CD14-positive monocyte (primary cell): Measurements from ENCODE around the gene SLC25A26. TPM values are rescaled to one million over a fixed set of nuclear protein-coding genes. Genes with fewer than 3 reads are reported as not detected.
A peak's percentile ranks its signal among the peaks of the same experiment; 100 is the strongest.

Experiments used
- DNase-seq, 3 donors: peaks; one replicate each; pipeline ENCODE4 v3.0.0-alpha.2; 2011 to 2022
- H2AFZ ChIP-seq: 2 replicates; pipeline ENCODE4 v1.6.0; 2012; ENCODE audit warnings: mild to moderate bottlenecking, low read depth, low read length, inconsistent platforms; ENCODE audit not compliant: insufficient read depth, poor library complexity, severe bottlenecking
- H3K27ac ChIP-seq, 2 donors: 1 replicate in 1 of 2; 2 replicates in 1 of 2; pipeline ENCODE4 v1.5.1; 2012 to 2013; ENCODE audit warnings: low read length in 2 of 2, control low read depth in 1 of 2, inconsistent platforms in 1 of 2, low read depth in 1 of 2, mild to moderate bottlenecking in 1 of 2
- H3K27me3 ChIP-seq, 2 donors: one replicate each; pipeline versions ENCODE4 v1.6.0 to v1.6.1; 2011 to 2013; ENCODE audit warnings: low read length in 2 of 2; ENCODE audit not compliant: control insufficient read depth in 2 of 2, insufficient read depth in 2 of 2
- H3K36me3 ChIP-seq, 2 donors: replicated peaks in 1 of 2; 1 replicate in 1 of 2; 2 replicates in 1 of 2; pipeline versions ENCODE4 v1.5.1 to v1.6.1; 2012 to 2013; ENCODE audit warnings: low read length in 2 of 2, control low read depth in 1 of 2, inconsistent platforms in 1 of 2, mild to moderate bottlenecking in 1 of 2; ENCODE audit not compliant: insufficient read depth in 2 of 2, control insufficient read depth in 1 of 2
- H3K4me1 ChIP-seq, 2 donors: 1 replicate in 1 of 2; 2 replicates in 1 of 2; pipeline versions ENCODE4 v1.5.1 to v1.6.1; 2012 to 2013; ENCODE audit warnings: low read length in 2 of 2, control low read depth in 1 of 2, inconsistent platforms in 1 of 2, mild to moderate bottlenecking in 1 of 2, moderate library complexity in 1 of 2; ENCODE audit not compliant: insufficient read depth in 2 of 2, control insufficient read depth in 1 of 2
- H3K4me2 ChIP-seq: replicated peaks from 2 replicates; pipeline ENCODE3; 2012; ENCODE audit warnings: low read length, moderate library complexity, mild to moderate bottlenecking; ENCODE audit not compliant: poor library complexity, severe bottlenecking; ENCODE audit errors: extremely low read depth
- H3K4me3 ChIP-seq, 3 experiments: fragments of 200-600 bp in 1 of 3; sonication (generic) in 1 of 3; replicated peaks in 1 of 3; 1 replicate in 2 of 3; 2 replicates in 1 of 3; pipeline ENCODE4 v1.5.1; 2011 to 2013; ENCODE audit warnings: low read length in 3 of 3, mild to moderate bottlenecking in 3 of 3, control low read depth in 2 of 3, low read depth in 2 of 3, inconsistent platforms in 1 of 3, moderate library complexity in 1 of 3
- H3K79me2 ChIP-seq: 2 replicates; pipeline ENCODE4 v1.6.0; 2012; ENCODE audit warnings: mild to moderate bottlenecking, control low read depth, inconsistent platforms, low read length, moderate library complexity; ENCODE audit not compliant: insufficient read depth
- H3K9ac ChIP-seq: 2 replicates; pipeline ENCODE4 v1.6.0; 2017; ENCODE audit warnings: low read length, mild to moderate bottlenecking; ENCODE audit not compliant: insufficient read depth, poor library complexity, severe bottlenecking
- H3K9me3 ChIP-seq, 2 donors: replicated peaks in 1 of 2; 1 replicate in 1 of 2; 2 replicates in 1 of 2; pipeline versions ENCODE4 v1.5.1 to v1.6.1; 2012 to 2013; ENCODE audit warnings: low read length in 2 of 2, control low read depth in 1 of 2; ENCODE audit not compliant: control insufficient read depth in 1 of 2, insufficient read depth in 1 of 2
- H4K20me1 ChIP-seq: 2 replicates; pipeline ENCODE4 v1.6.0; 2012; ENCODE audit warnings: mild to moderate bottlenecking, low read length, control low read depth, moderate library complexity; ENCODE audit not compliant: insufficient read depth
- H3K27ac Mint-ChIP-seq, 7 donors: one replicate each; pipeline ENCODE4 v1.8.0; 2020; ENCODE audit warnings: mild to moderate bottlenecking in 7 of 7, mixed read lengths in 7 of 7, moderate library complexity in 6 of 7, inconsistent platforms in 2 of 7
- H3K27me3 Mint-ChIP-seq, 3 donors: one replicate each; pipeline ENCODE4 v1.8.0; 2021 to 2022; ENCODE audit warnings: low read depth in 3 of 3, mild to moderate bottlenecking in 3 of 3, mixed read lengths in 3 of 3, moderate library complexity in 3 of 3, inconsistent platforms in 1 of 3
- H3K36me3 Mint-ChIP-seq, 2 donors: one replicate each; pipeline ENCODE4 v1.8.0; 2020; ENCODE audit warnings: mixed read lengths in 2 of 2, inconsistent platforms in 1 of 2, mild to moderate bottlenecking in 1 of 2
- H3K4me1 Mint-ChIP-seq: one replicate; pipeline ENCODE4 v1.8.0; 2020; ENCODE audit warnings: mild to moderate bottlenecking, mixed read lengths
- H3K4me3 Mint-ChIP-seq, 2 donors: one replicate each; pipeline ENCODE4 v1.8.0; 2020; ENCODE audit warnings: mild to moderate bottlenecking in 2 of 2, mixed read lengths in 2 of 2, moderate library complexity in 1 of 2
- H3K9me3 Mint-ChIP-seq, 7 donors: one replicate each; pipeline ENCODE4 v1.8.0; 2020 to 2022; ENCODE audit warnings: mixed read lengths in 7 of 7, mild to moderate bottlenecking in 6 of 7, moderate library complexity in 6 of 7, inconsistent platforms in 2 of 7
- CTCF ChIP-seq: fragments of 200-600 bp; IDR thresholded peaks from one replicate; pipeline ENCODE4 v1.8.0; 2022; ENCODE audit warnings: antibody characterized with exemption, mild to moderate bottlenecking
- WGBS: methylation state at CpG from one replicate; pipeline ENCODE4 v1.1.5; 2013; ENCODE audit warnings: missing lambda C conversion rate; ENCODE audit not compliant: insufficient coverage; 5-methylcytosine and 5-hydroxymethylcytosine counted together
- intact Hi-C, 2 donors: fragments of 100-400 bp; cut with micrococcal nuclease; formaldehyde crosslinking; loops; one replicate each; pipeline versions ENCODE4 v1.15.0 to v1.15.1; 2023
- polyA plus RNA-seq, 3 donors: library from polyadenylated mRNA; depleted of rRNA in 1 of 3; unstranded in 2 of 3; stranded (reverse) in 1 of 3; fragments of 300-500 nt in 2 of 3; fragments of >200 nt in 1 of 3; fragmentation: Illumina TruSeq in 2 of 3; gene quantifications; 1 replicate in 2 of 3; 2 replicates in 1 of 3; pipeline ENCODE4 v1.2.3, GENCODE V29; 2012 to 2021

The SLC25A26 gene
- polyA plus RNA-seq, 3 donors = 11.6 to 23.0 (median 14.4) TPM

- no peak overlapping the region for H3K9ac ChIP-seq
- H3K36me3 ChIP-seq = no peaks in the 10 kb centered on the region
- TF ChIP-seq CTCF = no peak
- H3K27ac Mint-ChIP-seq = peak overlapping the region in 1 of 7 donors; percentile 13
- no peaks in the 10 kb centered on the region for H3K9me3 ChIP-seq
- no peak overlapping the region for H2AFZ ChIP-seq
- intact Hi-C loops = no loop called here
- DNase-seq = no peak
- no peak overlapping the region for H3K4me3 ChIP-seq
- no peaks in the 10 kb centered on the region for H3K4me1 Mint-ChIP-seq
- H3K27me3 ChIP-seq = peaks cover 7 to 19% of the 10 kb centered on the region in 2 donors
- no peaks in the 10 kb centered on the region for H4K20me1 ChIP-seq
- no peak overlapping the region for H3K27ac ChIP-seq
- WGBS = 91% methylated on average over 7 of the region's 7 CpGs
- H3K27me3 Mint-ChIP-seq = peaks cover 9 to 31% (median 20%) of the 10 kb centered on the region in 3 donors
- no peaks in the 10 kb centered on the region for H3K36me3 Mint-ChIP-seq
- peaks cover 0 to 1% (median 0%) of the 10 kb centered on the region in 7 donors for H3K9me3 Mint-ChIP-seq
- no peak overlapping the region for H3K4me3 Mint-ChIP-seq
- H3K4me1 ChIP-seq = no peaks in the 10 kb centered on the region
- H3K4me2 ChIP-seq = no peak overlapping the region
- no peaks in the 10 kb centered on the region for H3K79me2 ChIP-seq
These were observed 22.2 kb upstream of the SLC25A26 start for GRCh38 chr3:66198437-66199088.

GRCh38 chr3:66199089-66199473 is 21.7 kb upstream of the SLC25A26 start:
- Histone ChIP-seq H3K9me3 (no peaks in the 10 kb centered on the region), H3K36me3 (no peaks in the 10 kb centered on the region), H3K9ac (no peak overlapping the region), H3K79me2 (no peaks in the 10 kb centered on the region), H3K4me2 (no peak overlapping the region), H3K27ac (no peak overlapping the region), H4K20me1 (no peaks in the 10 kb centered on the region), H3K4me1 (no peaks in the 10 kb centered on the region), H3K27me3 (peaks cover 5 to 19% of the 10 kb centered on the region in 2 donors), H3K4me3 (no peak overlapping the region), H2AFZ (no peak overlapping the region)
- intact Hi-C loops = no loop called here
- H3K4me3 Mint-ChIP-seq = no peak overlapping the region
- H3K27me3 Mint-ChIP-seq = peaks cover 9 to 33% (median 20%) of the 10 kb centered on the region in 3 donors
- no peaks in the 10 kb centered on the region for H3K36me3 Mint-ChIP-seq
- DNase-seq = no peak
- no peak for TF ChIP-seq CTCF
- WGBS = 79% methylated on average over 1 of the region's 1 CpG
- H3K4me1 Mint-ChIP-seq = no peaks in the 10 kb centered on the region
- no peak overlapping the region for H3K27ac Mint-ChIP-seq
- H3K9me3 Mint-ChIP-seq = peaks cover 0 to 1% (median 0%) of the 10 kb centered on the region in 7 donors
